Measurements from ENCODE around the gene LRRC34. TPM values are rescaled to one million over a fixed set of nuclear protein-coding genes. Genes with fewer than 3 reads are reported as not detected.

Gene LRRC34
- total and polyA plus RNA-seq, 9 of the 15 experiments (the other 6 are each of a cell fraction or from before 2014, with no cell fraction given) = 0.17 to 0.30 TPM; not detected in 7

- TF ChIP-seq EP300 (IDR thresholded peaks at IDR 0.05; ENCODE audit: low read length) (no peak), TOE1 (IDR thresholded peaks at IDR 0.05; ENCODE audit: borderline replicate concordance) (no peak), TOE1 (CRISPR knock-in tag; IDR thresholded peaks at IDR 0.05; ENCODE audit: borderline replicate concordance, low read depth) (no peak), NRF1 (conservative IDR thresholded peaks at IDR 0.05 in 1 of 2, IDR thresholded peaks at IDR 0.05 in 1 of 2) (peak; percentile 28 to 36; a peak in 3 of 4 replicates), NR0B1 (IDR thresholded peaks at IDR 0.05; ENCODE audit: partially characterized antibody) (no peak), ZBTB11 (CRISPR knock-in tag; IDR thresholded peaks at IDR 0.05) (peak in 1 of 3 experiments; percentile 91; a peak in 3 of 6 replicates), ZNF655 (CRISPR knock-in tag; IDR thresholded peaks at IDR 0.05) (no peak), ZNF316 (IDR thresholded peaks at IDR 0.05) (no peak), TBP (optimal IDR thresholded peaks at IDR 0.05; ENCODE audit: low read depth, low read length) (peak; percentile 96), ZNF3 (CRISPR knock-in tag; IDR thresholded peaks at IDR 0.05) (no peak; the same call in 1 of the 2 replicates), ZNF408 (CRISPR knock-in tag; IDR thresholded peaks at IDR 0.05; ENCODE audit: low read depth) (no peak), HDAC2 (IDR thresholded peaks at IDR 0.05) (no peak), ZNF280B (CRISPR knock-in tag; IDR thresholded peaks at IDR 0.05) (no peak), MLLT1 (IDR thresholded peaks at IDR 0.05) (no peak), SIRT6 (IDR thresholded peaks at IDR 0.05; ENCODE audit: low read depth, low read length) (no peak), MECOM (CRISPR knock-in tag; IDR thresholded peaks at IDR 0.05) (no peak), PTBP1 (IDR thresholded peaks at IDR 0.05; ENCODE audit: low read depth, low read length) (no peak)
Measured at GRCh38 chr3:169764882-169765612, 47.7 kb downstream of the LRRC34 start, which contains the start of gene TERC (continued).
